Measurements from ENCODE around the gene SNX13.

GRCh38 chr7:17844022-17844421, 96.3 kb downstream of the SNX13 start:
- no peak for TF ChIP-seq EP300 (IDR thresholded peaks at IDR 0.05; ENCODE audit: borderline replicate concordance in 1 of 2, low read depth in 1 of 2, low read length in 1 of 2)
- TF ChIP-seq POLR2AphosphoS5 (IDR thresholded peaks at IDR 0.05; ENCODE audit: low read depth, low read length): no peak
- no peak for TF ChIP-seq RAD21 (IDR thresholded peaks at IDR 0.05; ENCODE audit: low read length)
- TF ChIP-seq RFX5 (IDR thresholded peaks at IDR 0.05; ENCODE audit: low read length): no peak
- TF ChIP-seq TAF1 (IDR thresholded peaks at IDR 0.05; ENCODE audit: borderline replicate concordance, low read depth, low read length): no peak
- no peak for TF ChIP-seq GABPA (IDR thresholded peaks at IDR 0.05; ENCODE audit: low read depth)
- TF ChIP-seq CTCF (IDR thresholded peaks at IDR 0.05): no peak
- TF ChIP-seq, protein P1, sequence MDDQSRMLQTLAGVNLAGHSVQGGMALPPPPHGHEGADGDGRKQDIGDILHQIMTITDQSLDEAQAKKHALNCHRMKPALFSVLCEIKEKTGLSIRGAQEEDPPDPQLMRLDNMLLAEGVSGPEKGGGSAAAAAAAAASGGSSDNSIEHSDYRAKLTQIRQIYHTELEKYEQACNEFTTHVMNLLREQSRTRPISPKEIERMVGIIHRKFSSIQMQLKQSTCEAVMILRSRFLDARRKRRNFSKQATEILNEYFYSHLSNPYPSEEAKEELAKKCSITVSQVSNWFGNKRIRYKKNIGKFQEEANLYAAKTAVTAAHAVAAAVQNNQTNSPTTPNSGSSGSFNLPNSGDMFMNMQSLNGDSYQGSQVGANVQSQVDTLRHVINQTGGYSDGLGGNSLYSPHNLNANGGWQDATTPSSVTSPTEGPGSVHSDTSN (IDR thresholded peaks at IDR 0.05): no peak
- TF ChIP-seq, protein P2, sequence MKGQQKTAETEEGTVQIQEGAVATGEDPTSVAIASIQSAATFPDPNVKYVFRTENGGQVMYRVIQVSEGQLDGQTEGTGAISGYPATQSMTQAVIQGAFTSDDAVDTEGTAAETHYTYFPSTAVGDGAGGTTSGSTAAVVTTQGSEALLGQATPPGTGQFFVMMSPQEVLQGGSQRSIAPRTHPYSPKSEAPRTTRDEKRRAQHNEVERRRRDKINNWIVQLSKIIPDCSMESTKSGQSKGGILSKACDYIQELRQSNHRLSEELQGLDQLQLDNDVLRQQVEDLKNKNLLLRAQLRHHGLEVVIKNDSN (IDR thresholded peaks at IDR 0.05; ENCODE audit: borderline replicate concordance, low read depth): no peak
- no peak for TF ChIP-seq EZH2phosphoT487 (IDR thresholded peaks at IDR 0.05; ENCODE audit: borderline replicate concordance, low read depth)
- TF ChIP-seq FOSL2 (IDR thresholded peaks at IDR 0.05; ENCODE audit: borderline replicate concordance, low read depth): no peak
- TF ChIP-seq, protein P3, sequence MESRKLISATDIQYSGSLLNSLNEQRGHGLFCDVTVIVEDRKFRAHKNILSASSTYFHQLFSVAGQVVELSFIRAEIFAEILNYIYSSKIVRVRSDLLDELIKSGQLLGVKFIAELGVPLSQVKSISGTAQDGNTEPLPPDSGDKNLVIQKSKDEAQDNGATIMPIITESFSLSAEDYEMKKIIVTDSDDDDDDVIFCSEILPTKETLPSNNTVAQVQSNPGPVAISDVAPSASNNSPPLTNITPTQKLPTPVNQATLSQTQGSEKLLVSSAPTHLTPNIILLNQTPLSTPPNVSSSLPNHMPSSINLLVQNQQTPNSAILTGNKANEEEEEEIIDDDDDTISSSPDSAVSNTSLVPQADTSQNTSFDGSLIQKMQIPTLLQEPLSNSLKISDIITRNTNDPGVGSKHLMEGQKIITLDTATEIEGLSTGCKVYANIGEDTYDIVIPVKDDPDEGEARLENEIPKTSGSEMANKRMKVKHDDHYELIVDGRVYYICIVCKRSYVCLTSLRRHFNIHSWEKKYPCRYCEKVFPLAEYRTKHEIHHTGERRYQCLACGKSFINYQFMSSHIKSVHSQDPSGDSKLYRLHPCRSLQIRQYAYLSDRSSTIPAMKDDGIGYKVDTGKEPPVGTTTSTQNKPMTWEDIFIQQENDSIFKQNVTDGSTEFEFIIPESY (IDR thresholded peaks at IDR 0.05; ENCODE audit: borderline replicate concordance, low read depth): no peak
- TF ChIP-seq, protein P4, sequence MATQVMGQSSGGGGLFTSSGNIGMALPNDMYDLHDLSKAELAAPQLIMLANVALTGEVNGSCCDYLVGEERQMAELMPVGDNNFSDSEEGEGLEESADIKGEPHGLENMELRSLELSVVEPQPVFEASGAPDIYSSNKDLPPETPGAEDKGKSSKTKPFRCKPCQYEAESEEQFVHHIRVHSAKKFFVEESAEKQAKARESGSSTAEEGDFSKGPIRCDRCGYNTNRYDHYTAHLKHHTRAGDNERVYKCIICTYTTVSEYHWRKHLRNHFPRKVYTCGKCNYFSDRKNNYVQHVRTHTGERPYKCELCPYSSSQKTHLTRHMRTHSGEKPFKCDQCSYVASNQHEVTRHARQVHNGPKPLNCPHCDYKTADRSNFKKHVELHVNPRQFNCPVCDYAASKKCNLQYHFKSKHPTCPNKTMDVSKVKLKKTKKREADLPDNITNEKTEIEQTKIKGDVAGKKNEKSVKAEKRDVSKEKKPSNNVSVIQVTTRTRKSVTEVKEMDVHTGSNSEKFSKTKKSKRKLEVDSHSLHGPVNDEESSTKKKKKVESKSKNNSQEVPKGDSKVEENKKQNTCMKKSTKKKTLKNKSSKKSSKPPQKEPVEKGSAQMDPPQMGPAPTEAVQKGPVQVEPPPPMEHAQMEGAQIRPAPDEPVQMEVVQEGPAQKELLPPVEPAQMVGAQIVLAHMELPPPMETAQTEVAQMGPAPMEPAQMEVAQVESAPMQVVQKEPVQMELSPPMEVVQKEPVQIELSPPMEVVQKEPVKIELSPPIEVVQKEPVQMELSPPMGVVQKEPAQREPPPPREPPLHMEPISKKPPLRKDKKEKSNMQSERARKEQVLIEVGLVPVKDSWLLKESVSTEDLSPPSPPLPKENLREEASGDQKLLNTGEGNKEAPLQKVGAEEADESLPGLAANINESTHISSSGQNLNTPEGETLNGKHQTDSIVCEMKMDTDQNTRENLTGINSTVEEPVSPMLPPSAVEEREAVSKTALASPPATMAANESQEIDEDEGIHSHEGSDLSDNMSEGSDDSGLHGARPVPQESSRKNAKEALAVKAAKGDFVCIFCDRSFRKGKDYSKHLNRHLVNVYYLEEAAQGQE (IDR thresholded peaks at IDR 0.05; ENCODE audit: low read depth, low read length): no peak
